Sigmoid colon (tissue), 7 donors: ENCODE results near the gene CPA5. TPM values are rescaled to one million over a fixed set of nuclear protein-coding genes. Genes with fewer than 3 reads are reported as not detected.

ENCODE experiments used
- DNase-seq: peaks from one replicate; pipeline ENCODE4 v3.0.0-alpha.2; 2019
- H3K27ac ChIP-seq, 4 donors: fragments of 200-600 bp; sonication (generic); one replicate each; pipeline ENCODE4 v1.5.1; 2016 to 2019; ENCODE audit warnings: mild to moderate bottlenecking in 1 of 4
- H3K27me3 ChIP-seq, 3 donors: fragments of 200-600 bp; sonication (generic); one replicate each; pipeline ENCODE4 v1.5.1; 2019; ENCODE audit warnings: mild to moderate bottlenecking in 1 of 3
- H3K36me3 ChIP-seq, 4 donors: fragments of 200-600 bp; sonication (generic); one replicate each; pipeline ENCODE4 v1.5.1; 2016 to 2019
- H3K4me1 ChIP-seq, 4 donors: fragments of 200-600 bp; sonication (generic); one replicate each; pipeline ENCODE4 v1.5.1; 2017 to 2019
- H3K4me3 ChIP-seq, 4 donors: fragments of 200-600 bp; sonication (generic); one replicate each; pipeline ENCODE4 v1.5.1; 2017 to 2019; ENCODE audit warnings: mild to moderate bottlenecking in 2 of 4, moderate library complexity in 1 of 4
- H3K9me3 ChIP-seq, 4 donors: fragments of 200-600 bp in 3 of 4; sonication (generic) in 3 of 4; one replicate each; pipeline versions ENCODE4 v1.5.1 to v1.6.1; 2013 to 2019
- CTCF ChIP-seq, 4 experiments: fragments of 450-650 bp in 3 of 4; fragments of 200-600 bp in 1 of 4; IDR thresholded peaks; one replicate each; pipeline ENCODE4 v1.5.1; 2016 to 2019; ENCODE audit warnings: antibody characterized with exemption in 4 of 4, mild to moderate bottlenecking in 3 of 4, moderate library complexity in 2 of 4
- EP300 ChIP-seq, 4 donors: sonication (generic); formaldehyde crosslinking; IDR thresholded peaks; one replicate each; pipeline ENCODE4 v1.6.1; 2017; ENCODE audit warnings: antibody characterized with exemption in 4 of 4
- POLR2A ChIP-seq, 2 donors: fragments of 450-650 bp; IDR thresholded peaks; one replicate each; pipeline ENCODE4 v1.6.1; 2016; ENCODE audit warnings: antibody characterized with exemption in 2 of 2, mild to moderate bottlenecking in 2 of 2, moderate library complexity in 2 of 2
- POLR2AphosphoS5 ChIP-seq, 4 donors: sonication (generic); formaldehyde crosslinking; IDR thresholded peaks; one replicate each; pipeline ENCODE4 v1.6.1; 2017; ENCODE audit warnings: antibody characterized with exemption in 4 of 4
- WGBS, 2 donors: extraction: QIAGEN DNeasy Blood & Tissue Kit; methylation state at CpG; one replicate each; pipeline ENCODE4 v1.1.7; 2013; 5-methylcytosine and 5-hydroxymethylcytosine counted together
- intact Hi-C: fragments of 100-400 bp; cut with DNase I; formaldehyde crosslinking; loops from one replicate; pipeline ENCODE4 v1.15.1; 2023
- polyA plus RNA-seq, 3 donors: library from polyadenylated mRNA; stranded (reverse); fragments of 200-250 nt; gene quantifications; one replicate each; pipeline ENCODE4 v1.2.3, GENCODE V29; 2013
- total RNA-seq, 4 donors: library from RNA; depleted of rRNA; stranded (reverse); fragments of >200 nt; gene quantifications; one replicate each; pipeline ENCODE4 v1.1.0, GENCODE V29; 2016
- donor health status: healthy with polysubstance abuse.
- donor health status: Bipolar disorder and iron deficiency.
- donor health status: healthy.

Gene CPA5
- total and polyA plus RNA-seq, 7 donors = 1.1 TPM; not detected in 6

GRCh38 chr7:130409067-130409711 lies 64.6 kb downstream of the CPA5 start:
- 71 to 78% methylated on average over 3 of the region's 3 CpGs for WGBS, 2 donors

GRCh38 chr7:130409712-130410072 lies 65.1 kb downstream of the CPA5 start:
- intact Hi-C loops = no loop called here
- H3K27me3 ChIP-seq = no peaks in the 10 kb centered on the region
- no peaks in the 10 kb centered on the region for H3K36me3 ChIP-seq
- H3K9me3 ChIP-seq = no peaks in the 10 kb centered on the region
- peak overlapping the region in 2 of 4 donors; percentile 13 to 31 for H3K27ac ChIP-seq
- DNase-seq = no peak
- peaks cover 0 to 14% (median 10%) of the 10 kb centered on the region in 4 donors for H3K4me1 ChIP-seq
- 89 to 95% methylated on average over 4 of the region's 4 CpGs for WGBS, 2 donors
- no peak for TF ChIP-seq CTCF (IDR thresholded peaks at IDR 0.05)
- no peak for TF ChIP-seq POLR2AphosphoS5 (IDR thresholded peaks at IDR 0.05)
- no peak for TF ChIP-seq POLR2A (IDR thresholded peaks at IDR 0.05)
- no peak for TF ChIP-seq EP300 (IDR thresholded peaks at IDR 0.05)
- no peak overlapping the region for H3K4me3 ChIP-seq

More at GRCh38 chr7:130409067-130409711, 64.6 kb downstream of the CPA5 start:
- TF ChIP-seq CTCF (IDR thresholded peaks at IDR 0.05) (no peak), EP300 (IDR thresholded peaks at IDR 0.05) (no peak), POLR2AphosphoS5 (IDR thresholded peaks at IDR 0.05) (no peak), POLR2A (IDR thresholded peaks at IDR 0.05) (no peak)
- Histone ChIP-seq H3K27ac (peak overlapping the region in 2 of 4 donors; percentile 13 to 31), H3K36me3 (no peaks in the 10 kb centered on the region), H3K27me3 (no peaks in the 10 kb centered on the region), H3K4me3 (no peak overlapping the region), H3K9me3 (no peaks in the 10 kb centered on the region), H3K4me1 (peaks cover 0 to 14% (median 10%) of the 10 kb centered on the region in 4 donors)
- no peak for DNase-seq
- intact Hi-C loops = no loop called here

- Histone ChIP-seq H3K9me3 (no peaks in the 10 kb centered on the region), H3K27me3 (no peaks in the 10 kb centered on the region), H3K27ac (no peak overlapping the region), H3K4me3 (no peak overlapping the region), H3K4me1 (peaks cover 0 to 14% (median 10%) of the 10 kb centered on the region in 4 donors), H3K36me3 (no peaks in the 10 kb centered on the region)
- intact Hi-C loops = no loop called here
- DNase-seq = no peak
- whole genome bisulfite sequencing, 2 donors = 72 to 84% methylated on average over 4 of the region's 4 CpGs
- TF ChIP-seq POLR2A (IDR thresholded peaks at IDR 0.05) (no peak), EP300 (IDR thresholded peaks at IDR 0.05) (no peak), CTCF (IDR thresholded peaks at IDR 0.05) (no peak), POLR2AphosphoS5 (IDR thresholded peaks at IDR 0.05) (no peak)
Observed at GRCh38 chr7:130410868-130411541, 66.4 kb downstream of the CPA5 start.

- Histone ChIP-seq H3K4me1 (peaks cover 0 to 26% (median 10%) of the 10 kb centered on the region in 4 donors), H3K27ac (no peak overlapping the region), H3K27me3 (no peaks in the 10 kb centered on the region), H3K4me3 (no peak overlapping the region), H3K36me3 (no peaks in the 10 kb centered on the region), H3K9me3 (no peaks in the 10 kb centered on the region)
- no peak for DNase-seq
- TF ChIP-seq POLR2AphosphoS5 (IDR thresholded peaks at IDR 0.05) (no peak), CTCF (IDR thresholded peaks at IDR 0.05) (no peak), EP300 (IDR thresholded peaks at IDR 0.05) (no peak), POLR2A (IDR thresholded peaks at IDR 0.05) (no peak)
- 96% methylated on average over 4 of the region's 4 CpGs for WGBS, 2 donors
- intact Hi-C loops = no loop called here
Observed at GRCh38 chr7:130413201-130413600, 68.6 kb downstream of the CPA5 start.
